CMK (cell line): ENCODE data around the gene RIPOR2.
"Not testable (repeated sequence)": the region's sequence is repeated elsewhere in the genome, so short reads cannot be mapped to it uniquely, and the experiment has no call there.

ENCODE experiments used
- DNase-seq: peaks from one replicate; pipeline ENCODE4 v3.0.0-alpha.2; 2010; ENCODE audit warnings: low read depth

The RIPOR2 gene

DNA sequence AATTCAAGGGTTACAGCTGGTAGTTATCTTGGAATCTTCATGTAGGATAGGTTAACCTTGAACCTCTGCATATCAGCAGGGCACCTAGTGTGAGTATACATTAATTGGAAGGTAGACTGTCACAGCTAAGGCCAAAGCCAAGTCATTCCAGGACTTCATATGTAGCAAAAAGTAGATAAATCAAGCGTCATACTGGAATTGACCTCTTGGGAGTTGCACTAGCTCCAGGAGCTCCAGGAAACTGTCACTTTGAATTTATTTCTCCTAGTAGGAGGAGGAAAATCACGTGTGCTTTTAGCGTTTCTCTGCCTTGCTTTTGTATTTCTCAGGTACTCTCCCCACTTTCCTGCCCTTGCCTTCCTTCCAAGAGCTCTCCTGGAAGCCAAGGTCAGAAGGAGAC is 30.3 kb downstream of the RIPOR2 start:
- no peak for DNase-seq

DNA sequence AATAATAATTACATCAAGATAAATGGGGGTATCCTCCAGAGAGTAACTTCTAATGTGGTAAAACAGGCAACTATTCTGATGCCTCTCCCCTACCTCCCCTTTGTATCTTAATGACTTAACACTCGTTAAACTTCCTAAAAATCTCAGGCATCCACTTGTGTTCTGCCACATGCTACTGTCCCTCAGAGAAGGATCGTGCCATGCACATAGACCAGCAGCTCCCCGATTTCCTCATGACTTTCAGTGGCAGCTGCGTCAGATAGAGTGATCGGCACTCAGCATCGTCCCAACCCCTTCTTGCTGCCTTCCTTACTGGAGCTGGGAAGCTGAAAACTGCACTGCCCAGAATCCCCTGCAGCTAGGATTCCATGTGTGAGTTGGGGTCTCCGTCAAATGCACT is 32.1 kb downstream of the RIPOR2 start:
- no peak for DNase-seq

DNA sequence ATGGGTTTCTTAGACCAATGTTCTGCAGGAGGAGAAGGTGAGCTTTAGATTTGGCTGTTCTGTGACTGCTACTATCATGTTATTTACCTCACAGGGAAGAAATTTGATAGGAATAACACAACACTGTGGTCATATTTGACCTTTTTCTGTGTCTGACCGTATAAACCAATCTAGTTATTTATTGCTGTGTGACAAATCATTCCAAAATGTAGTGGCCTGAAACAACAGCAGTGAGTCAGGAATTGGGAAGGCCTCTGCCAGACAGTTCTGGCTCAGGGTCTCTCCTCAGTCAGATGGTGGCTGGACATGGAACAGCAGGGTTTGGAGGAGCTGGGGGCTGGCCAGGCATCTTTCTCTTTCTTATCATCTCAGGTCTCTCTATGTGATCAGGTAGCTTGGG is 33.0 kb downstream of the RIPOR2 start:
- no peak for DNase-seq

DNA sequence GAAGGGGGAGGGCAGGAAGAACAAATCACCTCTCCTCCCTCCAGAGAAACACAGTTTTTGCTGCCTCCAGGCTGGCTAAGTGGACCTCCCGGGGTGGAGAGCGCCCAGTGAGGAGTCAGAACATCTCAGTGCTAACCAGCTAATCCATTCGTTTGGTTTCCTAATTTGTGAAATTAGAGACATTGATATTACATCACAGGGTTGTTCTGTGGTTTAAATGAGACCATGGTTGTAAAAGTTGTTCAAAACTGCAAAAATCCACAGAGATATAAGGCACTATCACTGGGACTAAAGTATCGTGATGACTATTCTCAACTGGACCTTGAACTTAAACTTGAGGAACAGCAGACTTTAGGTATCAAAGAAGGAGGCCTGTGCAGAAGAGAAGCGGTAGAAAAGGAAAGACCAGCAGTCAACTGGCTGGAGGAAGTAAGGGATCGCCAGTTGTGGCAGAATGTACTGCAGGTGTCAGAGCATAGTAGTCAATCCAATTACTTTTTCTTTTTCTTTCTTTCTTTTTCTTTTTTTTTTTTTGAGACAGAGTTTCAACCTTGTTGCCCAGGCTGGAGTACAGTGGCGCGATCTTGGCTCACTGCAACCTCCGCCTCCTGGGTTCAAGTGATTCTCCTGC is 33.9 kb downstream of the RIPOR2 start:
- no peak for DNase-seq

DNA sequence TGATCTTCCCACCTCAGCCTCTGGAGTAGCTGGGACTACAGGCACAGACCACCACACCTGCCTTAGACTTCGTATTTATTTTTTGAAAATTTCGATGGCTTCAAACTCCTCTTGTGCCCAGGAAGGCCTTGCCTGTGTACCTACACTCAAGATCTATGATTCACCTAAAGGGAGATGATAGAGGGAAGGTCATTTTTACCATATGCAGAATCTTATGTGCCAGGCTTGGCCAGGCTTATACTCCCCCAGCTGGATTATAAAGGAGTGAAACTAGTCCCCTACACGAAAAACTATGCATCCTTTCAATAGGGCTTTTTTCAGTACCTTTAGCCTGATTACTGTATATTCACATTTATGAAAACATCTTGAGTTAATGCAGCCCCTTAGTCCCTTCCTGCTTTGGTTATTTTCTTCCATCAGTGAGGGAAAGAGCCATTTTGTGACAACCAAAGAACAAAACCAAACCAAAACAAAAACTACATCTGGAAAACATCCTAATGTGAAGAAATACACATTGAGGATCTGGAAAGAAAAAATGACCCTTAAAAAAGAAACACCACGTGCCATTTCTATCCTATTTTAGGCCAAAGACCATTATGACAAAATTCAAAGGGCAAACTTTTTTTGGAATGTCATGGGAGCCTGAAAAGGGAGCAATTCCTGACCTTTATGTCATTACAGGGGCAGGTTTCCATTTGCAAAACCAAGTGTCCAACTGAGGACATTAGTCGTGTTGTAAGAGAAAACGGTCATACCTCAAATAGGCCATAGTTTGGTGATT is 34.7 kb downstream of the RIPOR2 start:
- DNase-seq: no peak

DNA sequence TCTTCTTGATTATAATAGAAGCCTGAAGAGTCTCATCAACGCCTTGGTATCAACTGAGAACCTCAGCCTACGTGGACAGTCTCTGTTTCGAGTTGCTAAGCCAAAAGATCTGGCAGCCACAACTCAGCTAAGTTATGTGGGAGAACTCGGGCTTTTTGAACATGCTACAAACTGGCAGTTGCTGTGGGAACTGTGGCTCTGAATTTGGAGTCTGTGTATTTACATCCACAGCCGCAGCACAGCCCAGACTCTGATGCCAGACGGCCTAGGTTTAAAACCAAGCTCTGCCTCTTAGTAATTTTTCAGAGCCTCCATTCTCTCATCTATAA is 35.8 kb downstream of the RIPOR2 start:
- DNase-seq: no peak

DNA sequence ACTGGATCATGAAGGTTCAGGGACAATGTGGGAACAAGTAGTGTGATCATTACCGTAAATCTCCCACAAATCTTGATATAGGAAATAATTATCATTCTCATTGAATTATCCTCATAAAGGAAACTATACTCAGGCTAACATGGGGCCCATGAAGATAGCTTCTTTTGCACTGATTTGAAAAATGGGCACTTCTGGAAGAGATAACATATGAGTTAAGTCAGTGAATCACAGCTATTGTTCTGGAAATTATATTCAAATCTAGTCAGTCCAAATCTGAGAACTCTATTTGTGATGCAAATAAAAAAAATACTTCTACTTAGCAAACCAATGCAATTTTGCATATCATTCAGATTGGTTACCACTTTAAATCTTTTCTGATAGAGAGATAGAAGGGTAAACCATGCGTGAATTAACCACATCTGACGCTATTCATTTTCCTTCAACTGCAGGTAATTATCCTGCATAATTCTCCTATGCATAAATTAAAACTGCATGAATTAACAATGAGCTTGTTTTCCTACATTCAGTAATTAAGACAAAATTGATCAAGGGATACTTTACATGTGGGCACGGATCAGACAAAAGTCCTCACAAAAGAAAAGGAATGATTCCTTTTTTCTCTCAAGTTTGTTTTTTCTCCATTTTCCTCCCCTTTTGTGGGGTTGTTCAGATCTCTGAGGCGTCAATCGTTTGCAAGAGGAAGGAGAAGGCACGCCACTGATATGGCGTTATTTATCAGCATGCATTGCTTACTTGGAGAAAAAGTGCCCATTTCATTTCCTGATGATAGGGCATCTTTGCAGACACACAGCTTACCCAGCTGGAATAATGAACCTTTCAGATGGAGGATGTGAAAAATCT is 36.4 kb downstream of the RIPOR2 start:
- no peak for DNase-seq

DNA sequence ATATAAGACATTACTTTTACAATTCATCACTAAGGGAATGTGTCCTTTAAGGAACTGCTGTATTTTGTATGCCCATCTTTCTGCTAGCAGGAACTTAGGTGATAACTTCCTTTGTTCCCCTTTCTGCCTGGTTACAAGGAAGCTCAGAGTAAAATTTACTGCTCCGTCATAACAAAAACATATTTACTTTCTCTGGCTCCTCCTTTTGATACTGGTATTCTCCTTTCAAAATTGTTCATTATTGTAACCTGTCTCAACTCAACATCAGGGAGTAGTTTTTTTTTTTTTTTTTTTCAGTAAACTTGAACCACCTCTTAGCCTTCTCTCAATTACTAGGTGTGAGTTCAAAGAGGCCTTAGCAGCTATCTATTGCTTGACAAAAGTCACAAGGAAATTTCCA is 37.1 kb downstream of the RIPOR2 start:
- no peak for DNase-seq

DNA sequence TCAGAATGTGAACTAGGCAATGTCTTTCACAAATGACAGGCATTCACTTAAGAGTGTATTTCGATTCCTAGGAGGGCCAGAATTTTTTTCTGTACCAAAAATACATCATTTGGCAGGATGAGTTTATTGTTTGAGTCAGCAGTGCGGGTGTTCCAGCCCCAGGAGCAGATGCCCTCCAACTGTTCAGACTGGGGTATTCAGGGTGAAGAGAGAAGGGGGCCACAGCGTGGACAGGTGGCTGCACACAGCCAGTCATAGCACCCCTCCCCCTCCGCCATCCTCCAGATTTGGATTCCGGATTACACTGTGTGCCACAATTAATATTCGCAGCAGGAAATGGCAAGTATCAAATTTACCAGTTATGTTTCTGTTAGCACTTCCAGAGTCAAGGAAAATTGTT is 38.6 kb downstream of the RIPOR2 start:
- no peak for DNase-seq

DNA sequence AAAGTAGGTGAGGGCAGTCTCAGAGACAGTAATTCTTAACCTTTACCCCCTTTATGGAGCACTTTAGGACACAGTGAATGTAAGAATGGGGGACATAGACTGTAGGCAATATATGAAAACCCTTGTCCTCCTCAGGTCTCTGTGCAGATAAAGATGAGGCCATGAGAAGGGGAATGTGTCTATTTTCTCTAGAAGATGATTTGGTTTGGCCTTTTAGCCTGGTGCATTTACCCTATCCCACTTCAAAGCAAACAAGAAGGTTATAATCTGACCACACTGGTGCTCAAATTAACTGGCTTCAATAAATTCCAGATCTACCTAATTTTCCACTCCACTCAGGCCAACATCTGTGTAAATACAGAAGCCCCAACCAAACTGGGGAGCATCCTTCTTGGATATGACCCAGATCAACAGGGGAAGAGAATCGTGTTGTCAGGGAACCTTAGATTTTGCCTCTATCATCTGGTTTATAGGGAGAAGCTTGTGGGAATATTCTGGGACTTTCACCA is 42.4 kb downstream of the RIPOR2 start:
- DNase-seq: no peak

DNA sequence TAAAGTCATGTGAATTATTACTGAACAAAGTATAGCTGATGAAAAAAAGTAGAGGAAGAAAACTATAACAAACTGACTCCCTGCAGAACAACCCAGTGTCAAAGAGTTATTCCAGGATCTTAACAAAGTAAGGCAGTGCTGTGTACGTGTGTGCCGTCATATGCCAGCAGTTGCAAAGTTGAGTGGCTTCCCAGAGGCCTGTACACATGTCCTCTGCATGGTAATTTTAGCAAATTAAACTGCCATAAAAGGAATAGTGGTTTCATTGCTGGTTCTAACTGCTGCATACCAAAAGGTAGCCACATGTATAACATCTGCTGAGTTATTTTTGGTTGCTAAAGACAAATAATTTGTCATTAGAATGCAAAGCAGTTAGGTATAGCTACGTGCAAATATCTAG is 44.8 kb downstream of the RIPOR2 start:
- DNase-seq: no peak

DNA sequence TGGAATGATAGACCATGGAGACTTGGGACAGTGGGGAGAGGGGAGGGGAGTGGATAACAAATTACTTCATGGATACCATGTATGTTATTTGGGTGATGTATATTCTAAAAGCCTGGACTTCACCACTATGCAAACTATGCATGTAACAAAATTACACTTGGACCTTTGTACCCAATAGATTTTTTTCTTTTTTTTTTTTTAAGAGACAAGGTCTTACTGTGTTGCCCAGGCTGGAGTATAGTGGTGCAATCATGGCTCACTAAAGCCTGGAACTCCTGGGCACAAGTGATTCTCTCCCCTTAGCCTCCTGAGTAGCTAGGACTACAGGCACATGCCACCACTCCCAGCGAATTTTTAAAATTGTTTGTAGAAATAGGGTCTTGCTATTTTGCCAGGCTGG is 45.3 kb downstream of the RIPOR2 start:
- no peak for DNase-seq

DNA sequence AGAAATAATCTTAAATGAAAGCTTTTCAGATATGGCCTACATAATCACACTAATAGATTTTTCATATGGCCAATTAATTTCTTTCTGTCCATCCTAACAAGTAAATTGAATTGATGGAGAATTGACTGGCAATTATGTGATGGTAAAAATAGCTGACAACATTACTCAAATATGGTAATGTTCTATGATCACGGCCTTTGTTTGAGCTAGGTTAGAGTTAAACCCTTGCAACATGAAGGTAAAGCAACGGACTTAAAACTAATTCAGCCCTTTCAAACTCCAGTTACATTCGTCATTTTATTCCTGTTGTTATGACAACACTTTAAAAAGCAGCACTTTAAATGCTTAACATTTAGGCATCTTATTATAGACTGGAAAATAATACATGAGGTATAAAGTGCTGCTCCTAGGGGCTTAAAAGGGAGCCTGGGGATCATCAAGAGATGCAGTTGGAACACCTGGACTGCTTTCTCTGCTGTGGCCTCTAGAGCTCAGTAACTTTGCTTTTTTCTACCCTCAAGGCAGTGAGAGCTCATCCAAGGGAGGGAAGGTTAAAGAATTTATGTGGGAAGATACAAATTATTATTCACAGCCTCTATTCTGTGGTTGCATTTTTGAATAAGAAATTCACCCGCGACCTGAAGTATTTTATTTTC is 46.9 kb downstream of the RIPOR2 start:
- DNase-seq: no peak

DNA sequence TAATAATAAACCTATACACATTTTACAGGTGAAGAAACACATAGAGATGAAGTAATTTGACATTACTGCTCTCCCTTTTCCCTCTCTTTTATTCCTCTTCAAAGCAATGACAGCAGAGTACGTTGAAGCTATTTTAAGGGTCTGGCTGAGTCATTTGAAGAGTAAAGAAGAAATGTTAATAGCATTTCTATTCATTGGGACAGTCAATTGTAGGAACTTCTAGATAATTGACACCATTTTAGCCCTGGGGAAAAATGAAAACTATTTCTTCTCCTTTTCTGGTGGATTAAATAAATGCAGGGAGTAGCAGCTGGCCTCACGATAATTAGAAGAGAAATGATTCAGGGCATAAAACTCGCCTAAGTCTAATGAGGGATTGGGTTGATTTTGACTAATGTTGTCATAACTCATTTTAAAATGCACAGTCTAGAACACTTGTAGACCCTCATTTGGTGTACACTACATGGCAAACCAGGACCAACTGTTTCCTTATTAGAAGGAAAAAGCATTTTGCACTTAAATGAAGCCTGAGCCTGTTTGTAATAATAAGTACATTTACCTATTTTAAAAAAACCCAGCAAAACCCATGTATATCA is 48.1 kb downstream of the RIPOR2 start:
- no peak for DNase-seq

DNA sequence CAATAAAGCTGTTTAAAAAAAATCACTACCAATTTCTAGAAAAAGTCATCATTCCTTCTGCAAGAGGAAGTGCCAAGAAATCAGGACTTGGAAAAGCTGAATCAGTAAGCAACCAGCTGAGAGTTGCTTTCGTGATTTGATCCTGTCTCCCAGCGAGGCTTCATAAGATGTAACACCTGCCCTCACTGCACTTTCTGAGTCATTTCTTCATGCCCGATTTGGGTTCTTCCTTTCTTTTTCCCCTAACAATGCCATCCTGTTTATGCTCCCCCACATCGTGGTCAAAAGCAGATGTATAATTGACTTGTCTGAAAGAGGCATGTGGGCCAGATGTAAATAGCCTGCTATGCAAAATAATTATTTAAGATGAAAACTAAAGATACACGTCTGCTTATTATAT is 52.1 kb downstream of the RIPOR2 start:
- DNase-seq: no peak

DNA sequence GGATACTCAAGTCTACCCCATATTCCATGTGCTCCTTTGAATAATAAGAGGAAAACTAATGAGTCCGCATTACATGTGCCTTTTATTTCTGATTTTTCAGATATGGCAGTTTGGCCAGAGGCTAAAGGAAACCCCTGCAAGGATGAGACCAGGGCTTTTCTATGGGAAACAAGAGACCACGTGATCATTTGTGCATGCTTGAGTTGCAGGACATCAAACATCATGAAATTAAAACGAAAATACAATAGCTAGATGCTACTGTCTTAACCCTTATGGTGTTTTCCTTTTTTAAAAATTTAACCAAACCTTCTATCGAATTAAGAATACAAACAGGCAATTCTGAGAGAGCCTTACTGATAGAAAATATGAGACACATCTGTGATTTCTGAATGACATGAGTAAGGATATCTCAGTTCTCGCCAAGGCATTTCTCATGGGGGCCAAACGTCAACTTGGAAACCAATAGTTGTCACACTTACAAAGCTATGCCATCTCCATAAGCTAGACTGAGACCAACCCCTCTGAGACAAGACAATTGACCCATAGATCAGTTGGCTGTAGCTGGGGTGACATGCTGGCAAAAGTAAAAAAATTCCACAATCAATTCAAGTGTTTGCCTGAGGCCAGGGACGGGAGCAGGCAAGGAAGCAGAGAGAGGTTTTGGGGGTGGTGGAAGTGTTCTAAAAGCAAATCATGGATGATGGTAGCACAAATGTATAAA is 52.8 kb downstream of the RIPOR2 start:
- DNase-seq: no peak

DNA sequence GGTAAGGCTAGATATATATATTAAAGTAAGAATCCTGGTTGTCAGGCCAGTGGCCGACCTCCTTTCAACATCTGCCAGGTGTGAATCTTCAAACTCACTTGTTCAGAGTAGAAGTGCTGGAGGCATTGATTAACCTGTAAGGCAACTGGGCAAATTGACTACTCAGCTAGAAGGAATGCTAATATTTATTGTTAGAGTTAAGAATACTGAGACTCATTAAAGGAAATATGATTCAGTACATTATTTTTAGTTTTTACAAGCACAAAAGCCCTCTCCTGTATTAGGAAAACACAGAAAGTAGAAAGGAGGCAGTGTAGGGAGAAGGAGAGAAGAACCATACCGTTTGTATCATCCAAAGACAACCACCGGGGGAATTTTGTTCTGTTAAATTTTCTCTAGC is 53.5 kb downstream of the RIPOR2 start:
- no peak for DNase-seq

DNA sequence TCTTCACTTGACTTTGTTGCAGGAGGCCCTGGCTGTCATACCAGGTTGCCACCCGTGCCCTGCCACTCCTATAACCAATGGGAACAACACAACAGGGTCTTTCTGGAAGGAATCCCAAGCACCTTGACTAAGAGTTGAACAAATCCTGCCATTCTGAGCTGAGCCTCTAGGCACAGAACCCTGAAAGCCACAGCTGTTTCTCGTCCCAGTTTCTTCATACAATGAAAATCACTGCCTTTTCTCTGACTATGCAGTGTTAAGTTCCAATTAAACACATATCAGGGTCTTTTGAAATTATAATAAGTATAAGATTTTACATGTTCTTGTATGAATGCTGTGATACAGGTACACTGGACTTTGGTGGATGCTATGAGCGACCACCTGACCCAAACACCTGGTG is 54.4 kb downstream of the RIPOR2 start:
- DNase-seq: no peak

DNA sequence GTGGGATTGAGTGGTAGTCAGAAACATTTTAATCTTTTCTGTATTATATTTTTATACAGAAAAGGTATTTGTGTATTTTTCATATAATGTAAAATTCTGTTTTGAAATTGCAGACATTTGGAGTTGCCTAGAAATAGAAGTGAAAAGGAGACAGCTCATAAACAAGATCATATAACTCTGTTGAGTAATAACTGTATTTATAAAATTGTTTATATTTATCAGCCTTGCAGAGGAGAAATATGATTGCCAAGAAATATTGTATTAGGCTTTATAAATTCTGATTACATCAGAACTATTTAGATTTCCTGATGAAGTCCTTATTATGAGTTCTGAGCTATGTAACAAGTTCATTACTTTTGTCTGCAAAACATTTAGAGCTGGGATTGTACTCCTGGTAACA is 55.3 kb downstream of the RIPOR2 start:
- no peak for DNase-seq

DNA sequence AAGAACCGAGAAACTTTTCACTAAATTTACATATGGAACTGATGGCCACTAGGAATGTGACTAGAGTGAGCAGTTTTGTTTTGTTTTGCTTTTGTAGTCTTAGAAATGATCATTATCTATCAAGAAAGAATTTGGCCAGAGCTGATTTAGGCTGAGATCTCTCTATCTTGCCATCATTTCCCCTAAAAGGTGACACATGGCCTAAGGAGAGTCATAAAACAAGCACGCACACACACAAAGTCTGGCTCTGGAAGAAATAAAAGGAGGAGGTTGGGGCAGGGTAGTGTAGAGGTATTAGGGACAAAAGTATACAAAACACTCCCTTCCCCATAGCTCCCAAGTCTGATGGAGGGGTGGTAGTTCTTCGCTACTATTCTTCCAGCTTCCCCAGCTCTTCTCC is 56.4 kb downstream of the RIPOR2 start:
- DNase-seq: no peak

DNA sequence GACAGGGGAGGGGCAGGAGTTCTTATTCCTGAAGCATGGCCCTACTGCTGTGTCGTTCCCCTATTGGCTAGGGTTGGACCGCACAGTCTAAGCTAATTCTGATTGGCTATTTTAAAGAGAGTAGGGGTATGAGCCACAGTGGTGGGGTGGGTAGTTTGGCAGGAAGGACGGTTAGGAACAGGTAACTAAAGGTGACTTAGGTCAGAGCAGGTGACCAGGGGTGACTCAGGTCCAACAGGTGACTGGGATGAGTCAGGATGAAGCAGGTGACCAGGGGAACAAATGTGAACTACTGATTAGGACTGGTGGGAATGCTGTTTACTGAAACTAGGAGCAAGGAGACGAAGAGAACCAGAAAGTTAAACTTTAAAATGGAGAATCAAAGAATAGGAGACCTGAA is 58.0 kb downstream of the RIPOR2 start:
- DNase-seq: not testable (repeated sequence)
